GM12878 (cell line): Measurements from ENCODE around the gene TYK2. TPM values are rescaled to one million over a fixed set of nuclear protein-coding genes. Genes with fewer than 3 reads are reported as not detected.
"Not testable (repeated sequence)": the region's sequence is repeated elsewhere in the genome, so short reads cannot be mapped to it uniquely, and the experiment has no call there.

Source experiments
- ATAC-seq: fragments of 200-7000 bp; cut with Tn5 transposase; 3 replicates; pipeline ENCODE4 v1.9.1; 2020; ENCODE audit warnings: mild to moderate bottlenecking, moderate library complexity
- BruUV-seq: library from RNA; stranded (reverse); fragments of 400-500 nt; replicated peaks from 2 replicates; lab custom pipeline; 2021; lab: Mats Ljungman, UMichigan
- CTCF ChIA-PET: fragments of 300-600 bp; sonication (Branson Sonifier 250); formaldehyde crosslinking; extraction: SDS; loops from one replicate; lab custom pipeline; 2021; ENCODE audit warnings: inconsistent platforms; lab: Yijun Ruan, JAX
- POLR2A ChIA-PET: fragments of 350-600 bp; formaldehyde crosslinking; extraction: SDS; loops from one replicate; lab custom pipeline; 2021; ENCODE audit warnings: inconsistent platforms; lab: Charles Lee
- RAD21 ChIA-PET: fragments of 300-600 bp; sonication (Branson Sonifier 250); formaldehyde crosslinking; loops from one replicate; lab custom pipeline; 2023; ENCODE audit warnings: antibody characterized with exemption; ENCODE audit not compliant: unreplicated experiment; lab: Charles Lee
- SMC1A ChIA-PET: fragments of 300-600 bp; sonication (Branson Sonifier 250); formaldehyde crosslinking; loops from one replicate; lab custom pipeline; 2023; ENCODE audit not compliant: unreplicated experiment, uncharacterized antibody; lab: Charles Lee
- DNase-seq: peaks from one replicate; pipeline ENCODE4 v3.0.0-alpha.2; 2011; ENCODE audit warnings: low read depth, low spot score
- FAIRE-seq: peaks from 3 replicates; lab custom pipeline; 2011; peaks lifted over from hg19 to GRCh38; lab: Jason Lieb, UNC
- H2AFZ ChIP-seq: 2 replicates; pipeline ENCODE4 v1.6.0; 2011; ENCODE audit warnings: low read depth, low read length, control low read depth; ENCODE audit not compliant: control insufficient read depth
- H3K27ac ChIP-seq: 2 replicates; pipeline ENCODE4 v1.5.1; 2011; ENCODE audit warnings: control low read depth; ENCODE audit not compliant: control insufficient read depth, insufficient read depth
- H3K27me3 ChIP-seq, 2 experiments: replicated peaks in 1 of 2; 2 replicates each; pipeline versions ENCODE4 v1.6.0 to v1.6.1; 2011; ENCODE audit warnings: low read length in 1 of 2; ENCODE audit not compliant: control insufficient read depth in 2 of 2, insufficient read depth in 2 of 2
- H3K36me3 ChIP-seq, 2 experiments: 2 replicates each; pipeline ENCODE4 v1.5.1; 2011; ENCODE audit warnings: low read length in 1 of 2; ENCODE audit not compliant: control insufficient read depth in 2 of 2, insufficient read depth in 2 of 2
- H3K4me1 ChIP-seq: 2 replicates; pipeline ENCODE4 v1.6.1; 2011; ENCODE audit warnings: mild to moderate bottlenecking, low read length, moderate library complexity, mixed read lengths; ENCODE audit not compliant: control insufficient read depth, insufficient read depth
- H3K4me2 ChIP-seq: 2 replicates; pipeline ENCODE4 v1.6.0; 2011; ENCODE audit warnings: control low read depth; ENCODE audit not compliant: control insufficient read depth, insufficient read depth
- H3K4me3 ChIP-seq: fragments of 200-600 bp; sonication (generic); 2 replicates; pipeline ENCODE4 v1.5.1; 2016
- H3K79me2 ChIP-seq: 2 replicates; pipeline ENCODE4 v1.6.0; 2011; ENCODE audit warnings: low read length; ENCODE audit not compliant: control insufficient read depth, insufficient read depth
- H3K9ac ChIP-seq: 2 replicates; pipeline ENCODE4 v1.8.0; 2011; ENCODE audit warnings: low read length, control low read depth, mixed read lengths; ENCODE audit not compliant: control insufficient read depth, insufficient read depth
- H3K9me3 ChIP-seq: replicated peaks from 3 replicates; pipeline ENCODE4 v1.5.1; 2011; ENCODE audit warnings: mild to moderate bottlenecking, low read length; ENCODE audit not compliant: control insufficient read depth, insufficient read depth
- H4K20me1 ChIP-seq: 2 replicates; pipeline ENCODE4 v1.6.0; 2011; ENCODE audit not compliant: control insufficient read depth, insufficient read depth
- POU2F2 ChIP-seq: IDR thresholded peaks from 3 replicates; pipeline ENCODE4 v1.6.1; 2011; ENCODE audit warnings: low read depth, mild to moderate bottlenecking, low read length, borderline replicate concordance
- WGBS: methylation state at CpG from one replicate; pipeline ENCODE4 v1.1.6; 2016; ENCODE audit warnings: low lambda C conversion rate; ENCODE audit not compliant: insufficient replicate concordance, insufficient coverage; ENCODE audit errors: missing lambda C conversion rate; 5-methylcytosine and 5-hydroxymethylcytosine counted together
- in situ Hi-C: fragments of 300-500 bp; cut with MboI; formaldehyde crosslinking; loops from 9 replicates; pipeline ENCODE4 v1.14.3; 2018; ENCODE audit warnings: mixed read lengths
- intact Hi-C: fragments of 100-400 bp; cut with micrococcal nuclease; formaldehyde crosslinking; loops from one replicate; pipeline ENCODE4 v1.14.2; 2022; ENCODE audit not compliant: unreplicated experiment
- polyA plus RNA-seq, 11 experiments: library from polyadenylated mRNA; depleted of rRNA in 4 of 11; unstranded in 6 of 11; stranded (reverse) in 5 of 11; fragments of >200 nt; fragmentation: Nextera tagmentation in 4 of 11; fragmentation: Illumina TruSeq in 1 of 11; extraction: Ambion mirVana in 4 of 11; extraction: Trizol in 1 of 11; gene quantifications; 1 replicate in 1 of 11; 2 replicates in 10 of 11; pipeline versions ENCODE4 v1.2.1 to v1.2.3, GENCODE V29; 2011 to 2016; ENCODE audit warnings: inconsistent platforms in 2 of 11, missing spikeins in 2 of 11, low read depth in 1 of 11
- total RNA-seq, 4 experiments: library from RNA; depleted of rRNA in 3 of 4; stranded (reverse); fragments of >200 nt in 3 of 4; fragmentation: Illumina TruSeq in 1 of 4; extraction: Trizol in 1 of 4; gene quantifications; 2 replicates each; pipeline versions ENCODE4 v1.2.1 to v1.2.3, GENCODE V29; 2013 to 2021
- TF ChIP-seq, protein P1 (sequence below), 3 experiments: IDR thresholded peaks in 2 of 3; conservative IDR thresholded peaks in 1 of 3; 2 replicates each; pipeline ENCODE4 v1.5.1; 2011; ENCODE audit warnings: low read depth in 3 of 3, low read length in 3 of 3, mild to moderate bottlenecking in 3 of 3, control low read depth in 2 of 3, moderate library complexity in 2 of 3, inconsistent platforms in 1 of 3, mixed read lengths in 1 of 3; ENCODE audit not compliant: control insufficient read depth in 2 of 3, insufficient read depth in 1 of 3; ENCODE audit errors: extremely low read depth in 1 of 3

Gene TYK2
- total and polyA plus RNA-seq, 10 of the 15 experiments (the other 5 are each of a cell fraction or from before 2014, with no cell fraction given), result 36.4 to 364 (median 179) TPM

DNA sequence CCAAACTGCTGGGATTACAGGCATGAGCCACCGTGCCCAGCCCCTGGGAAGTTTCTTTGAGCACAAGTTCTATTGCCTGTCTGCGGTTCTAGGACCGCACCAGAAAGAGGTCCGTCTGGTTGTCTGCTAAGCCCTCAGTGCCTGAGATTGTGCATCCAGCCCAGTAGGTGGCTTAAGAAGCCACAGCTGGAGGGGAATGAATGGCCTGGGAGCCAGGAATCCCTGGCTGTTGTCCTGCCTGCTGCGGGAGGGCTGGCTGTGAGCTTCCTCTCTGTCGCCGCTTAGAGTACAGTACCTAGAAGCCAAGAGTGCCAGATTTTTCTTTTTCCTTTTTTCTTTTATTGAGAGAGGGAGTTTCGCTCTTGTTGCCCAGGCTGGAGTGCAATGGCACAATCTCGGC, 4.2 kb upstream of the TYK2 start:
- Histone ChIP-seq H3K79me2 (peaks cover 12% of the 10 kb centered on the region), H3K9me3 (no peaks in the 10 kb centered on the region), H3K27ac (no peak overlapping the region), H3K36me3 (no peaks in the 10 kb centered on the region)
- POLR2A ChIA-PET, result interaction anchor here (0.5 to 8.3 kb wide), 3 partner anchors 19 to 114 kb away, joined by 5 to 108 read pairs (median 6); partner anchors contain the start of genes CDC37 and ICAM1
- 97% methylated on average over 8 of the region's 9 CpGs for WGBS
- CTCF ChIA-PET, result interaction anchor here (1.3 to 12.4 kb wide), 3 partner anchors 95 to 125 kb away, joined by 4 to 370 read pairs (median 186); partner anchors contain the start of genes ICAM1 and ICAM5
- TF ChIP-seq POU2F2, result no peak
- TF ChIP-seq, protein P1, sequence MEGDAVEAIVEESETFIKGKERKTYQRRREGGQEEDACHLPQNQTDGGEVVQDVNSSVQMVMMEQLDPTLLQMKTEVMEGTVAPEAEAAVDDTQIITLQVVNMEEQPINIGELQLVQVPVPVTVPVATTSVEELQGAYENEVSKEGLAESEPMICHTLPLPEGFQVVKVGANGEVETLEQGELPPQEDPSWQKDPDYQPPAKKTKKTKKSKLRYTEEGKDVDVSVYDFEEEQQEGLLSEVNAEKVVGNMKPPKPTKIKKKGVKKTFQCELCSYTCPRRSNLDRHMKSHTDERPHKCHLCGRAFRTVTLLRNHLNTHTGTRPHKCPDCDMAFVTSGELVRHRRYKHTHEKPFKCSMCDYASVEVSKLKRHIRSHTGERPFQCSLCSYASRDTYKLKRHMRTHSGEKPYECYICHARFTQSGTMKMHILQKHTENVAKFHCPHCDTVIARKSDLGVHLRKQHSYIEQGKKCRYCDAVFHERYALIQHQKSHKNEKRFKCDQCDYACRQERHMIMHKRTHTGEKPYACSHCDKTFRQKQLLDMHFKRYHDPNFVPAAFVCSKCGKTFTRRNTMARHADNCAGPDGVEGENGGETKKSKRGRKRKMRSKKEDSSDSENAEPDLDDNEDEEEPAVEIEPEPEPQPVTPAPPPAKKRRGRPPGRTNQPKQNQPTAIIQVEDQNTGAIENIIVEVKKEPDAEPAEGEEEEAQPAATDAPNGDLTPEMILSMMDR (IDR thresholded peaks at IDR 0.05 in 2 of 3, conservative IDR thresholded peaks at IDR 0.05 in 1 of 3; ENCODE audit: control insufficient read depth in 2 of 3, extremely low read depth in 1 of 3, insufficient read depth in 1 of 3, low read depth in 3 of 3, low read length in 3 of 3), result 0 out of 6 replicates have a peak, but pooled peaks of 1 of the 3 experiments have one; percentile 4
- TF ChIP-seq, all 136 proteins: peak for 1
- Histone ChIP-seq H3K4me1 (peaks cover 16% of the 10 kb centered on the region), H3K4me2 (no peak overlapping the region), H3K9ac (no peak overlapping the region), H2AFZ (no peak overlapping the region), H4K20me1 (no peaks in the 10 kb centered on the region), H3K27me3 (no peaks in the 10 kb centered on the region), H3K4me3 (no peak overlapping the region)
- ATAC-seq, result no peak
- no TSS peak for BruUV-seq
- RAD21 ChIA-PET, result interaction anchor here (1.4 to 5.1 kb wide), 2 partner anchors 12 to 125 kb away, joined by 3 to 107 read pairs; no protein-coding TSS in a partner anchor
- SMC1A ChIA-PET, result interaction anchor here (0.6 to 5.7 kb wide), 2 partner anchors 43 to 114 kb away, joined by 3 to 158 read pairs; partner anchors contain the start of gene ICAM1
- no peak for FAIRE-seq
- intact Hi-C loops, result loop anchor here (10.0 kb wide), 1 partner anchor 280 kb away; the partner anchor contains the start of genes ANGPTL6 and PPAN
- in situ Hi-C loops, result no loop called here
- DNase-seq, result no peak

GRCh38 chr19:10383223-10383499, 2.8 kb upstream of the TYK2 start:
- H3K9me3 ChIP-seq, FAIRE-seq, H3K4me3 ChIP-seq, H3K9ac ChIP-seq, H3K27me3 ChIP-seq, ATAC-seq, BruUV-seq, H3K36me3 ChIP-seq, H2AFZ ChIP-seq, H3K4me2 ChIP-seq, H4K20me1 ChIP-seq, DNase-seq, in situ Hi-C loops, H3K27ac ChIP-seq: not testable (repeated sequence)
- ChIA-PET RAD21 (interaction anchor here (0.7 to 5.6 kb wide), 5 partner anchors 10 to 801 kb away, joined by 3 to 62 read pairs (median 5); partner anchors contain the start of genes ICAM1 and RAVER1), SMC1A (interaction anchor here (1.1 to 4.5 kb wide), 4 partner anchors 91 to 112 kb away, joined by 3 to 39 read pairs (median 3); partner anchors contain the start of genes ICAM1 and ICAM5), CTCF (interaction anchor here (1.3 to 12.4 kb wide), 3 partner anchors 96 to 124 kb away, joined by 4 to 370 read pairs (median 34); partner anchors contain the start of genes ICAM1 and ICAM4), POLR2A (interaction anchor here (0.7 to 8.3 kb wide), 5 partner anchors 30 to 258 kb away, joined by 3 to 108 read pairs (median 5); partner anchors contain the start of genes ICAM1 and ICAM5)
- intact Hi-C loops, result loop anchor here (10.0 kb wide), 1 partner anchor 278 kb away; the partner anchor contains the start of genes ANGPTL6 and PPAN
- peaks cover 19% of the 10 kb centered on the region for H3K4me1 ChIP-seq
- WGBS, result 98% methylated on average over 8 of the region's 8 CpGs
- H3K79me2 ChIP-seq, result peaks cover 23% of the 10 kb centered on the region
